Measurements from ENCODE around the gene ADGRA1.

ADGRA1 gene

DNA sequence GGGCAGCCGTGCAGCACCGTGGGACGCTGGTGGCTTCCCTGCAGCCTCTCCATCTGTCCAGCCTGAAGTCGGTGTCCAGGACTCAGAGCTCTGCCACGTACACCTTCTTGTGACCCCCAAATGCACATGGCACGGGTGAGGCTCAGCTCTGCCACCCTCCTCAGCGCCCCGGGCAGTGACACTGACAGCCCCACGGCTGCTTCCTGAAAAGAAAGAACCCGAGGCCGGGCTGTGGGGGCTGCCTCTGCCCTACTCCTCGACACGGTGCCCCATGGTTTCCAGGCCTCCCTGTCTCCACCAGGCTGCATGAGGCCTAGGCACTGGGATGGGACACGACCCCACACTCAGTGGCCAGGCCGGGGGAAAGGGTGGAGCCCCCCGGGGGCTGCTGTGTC, 13.7 kb downstream of the ADGRA1 start:
- no peaks in the 10 kb centered on the region for H3F3A ChIP-seq (ENCODE audit: insufficient read depth, low read length)
- no peaks in the 10 kb centered on the region for H3K9me3 ChIP-seq (replicated peaks; ENCODE audit: insufficient read depth, low read length)
- no peak overlapping the region for H3K9ac ChIP-seq (ENCODE audit: low read length)
- H3K79me2 ChIP-seq (ENCODE audit: low read length) = no peaks in the 10 kb centered on the region
- no peaks in the 10 kb centered on the region for H3K9me2 ChIP-seq (replicated peaks; ENCODE audit: insufficient read depth, low read length)
- no peaks in the 10 kb centered on the region for H3K36me3 ChIP-seq (replicated peaks; ENCODE audit: insufficient read depth, low read length)
- no peak overlapping the region for H3K4me3 ChIP-seq (ENCODE audit: low read length)
- no peak overlapping the region for H3K4me2 ChIP-seq (ENCODE audit: low read depth, low read length)
- H3K27ac ChIP-seq (ENCODE audit: low read length) = no peak overlapping the region
- no peaks in the 10 kb centered on the region for H4K20me1 ChIP-seq (ENCODE audit: insufficient read depth, low read length)
- TF ChIP-seq EZH2phosphoT487 (IDR thresholded peaks at IDR 0.05; ENCODE audit: low read length) (no peak), EZH2 (optimal IDR thresholded peaks at IDR 0.05; ENCODE audit: low read depth, low read length) (no peak)
- TF ChIP-seq, protein P1, sequence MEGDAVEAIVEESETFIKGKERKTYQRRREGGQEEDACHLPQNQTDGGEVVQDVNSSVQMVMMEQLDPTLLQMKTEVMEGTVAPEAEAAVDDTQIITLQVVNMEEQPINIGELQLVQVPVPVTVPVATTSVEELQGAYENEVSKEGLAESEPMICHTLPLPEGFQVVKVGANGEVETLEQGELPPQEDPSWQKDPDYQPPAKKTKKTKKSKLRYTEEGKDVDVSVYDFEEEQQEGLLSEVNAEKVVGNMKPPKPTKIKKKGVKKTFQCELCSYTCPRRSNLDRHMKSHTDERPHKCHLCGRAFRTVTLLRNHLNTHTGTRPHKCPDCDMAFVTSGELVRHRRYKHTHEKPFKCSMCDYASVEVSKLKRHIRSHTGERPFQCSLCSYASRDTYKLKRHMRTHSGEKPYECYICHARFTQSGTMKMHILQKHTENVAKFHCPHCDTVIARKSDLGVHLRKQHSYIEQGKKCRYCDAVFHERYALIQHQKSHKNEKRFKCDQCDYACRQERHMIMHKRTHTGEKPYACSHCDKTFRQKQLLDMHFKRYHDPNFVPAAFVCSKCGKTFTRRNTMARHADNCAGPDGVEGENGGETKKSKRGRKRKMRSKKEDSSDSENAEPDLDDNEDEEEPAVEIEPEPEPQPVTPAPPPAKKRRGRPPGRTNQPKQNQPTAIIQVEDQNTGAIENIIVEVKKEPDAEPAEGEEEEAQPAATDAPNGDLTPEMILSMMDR (IDR thresholded peaks at IDR 0.05; ENCODE audit: low read length) = no peak
- H3K4me1 ChIP-seq (ENCODE audit: low read length) = no peaks in the 10 kb centered on the region
- no peak for DNase-seq
- H2AFZ ChIP-seq (ENCODE audit: low read length) = no peak overlapping the region
- peaks cover 56% of the 10 kb centered on the region for H3K27me3 ChIP-seq (replicated peaks; ENCODE audit: insufficient read depth, low read length)

GRCh38 chr10:133102415-133103095, 14.8 kb downstream of the ADGRA1 start:
- H3K79me2 ChIP-seq (ENCODE audit: low read length) = no peaks in the 10 kb centered on the region
- TF ChIP-seq EZH2phosphoT487 (IDR thresholded peaks at IDR 0.05; ENCODE audit: low read length) (no peak), EZH2 (optimal IDR thresholded peaks at IDR 0.05; ENCODE audit: low read depth, low read length) (no peak)
- TF ChIP-seq, protein P1 (IDR thresholded peaks at IDR 0.05; ENCODE audit: low read length) = no peak
- H3K4me2 ChIP-seq (ENCODE audit: low read depth, low read length) = no peak overlapping the region
- H3K36me3 ChIP-seq (replicated peaks; ENCODE audit: insufficient read depth, low read length) = no peaks in the 10 kb centered on the region
- H3K9me3 ChIP-seq (replicated peaks; ENCODE audit: insufficient read depth, low read length) = no peaks in the 10 kb centered on the region
- no peak overlapping the region for H2AFZ ChIP-seq (ENCODE audit: low read length)
- H3K9ac ChIP-seq (ENCODE audit: low read length) = no peak overlapping the region
- no peak overlapping the region for H3K27ac ChIP-seq (ENCODE audit: low read length)
- no peaks in the 10 kb centered on the region for H4K20me1 ChIP-seq (ENCODE audit: insufficient read depth, low read length)
- H3K4me1 ChIP-seq (ENCODE audit: low read length) = no peaks in the 10 kb centered on the region
- no peaks in the 10 kb centered on the region for H3K9me2 ChIP-seq (replicated peaks; ENCODE audit: insufficient read depth, low read length)
- no peaks in the 10 kb centered on the region for H3F3A ChIP-seq (ENCODE audit: insufficient read depth, low read length)
- no peak for DNase-seq
- H3K4me3 ChIP-seq (ENCODE audit: low read length) = no peak overlapping the region
- peaks cover 50% of the 10 kb centered on the region for H3K27me3 ChIP-seq (replicated peaks; ENCODE audit: insufficient read depth, low read length)

DNA sequence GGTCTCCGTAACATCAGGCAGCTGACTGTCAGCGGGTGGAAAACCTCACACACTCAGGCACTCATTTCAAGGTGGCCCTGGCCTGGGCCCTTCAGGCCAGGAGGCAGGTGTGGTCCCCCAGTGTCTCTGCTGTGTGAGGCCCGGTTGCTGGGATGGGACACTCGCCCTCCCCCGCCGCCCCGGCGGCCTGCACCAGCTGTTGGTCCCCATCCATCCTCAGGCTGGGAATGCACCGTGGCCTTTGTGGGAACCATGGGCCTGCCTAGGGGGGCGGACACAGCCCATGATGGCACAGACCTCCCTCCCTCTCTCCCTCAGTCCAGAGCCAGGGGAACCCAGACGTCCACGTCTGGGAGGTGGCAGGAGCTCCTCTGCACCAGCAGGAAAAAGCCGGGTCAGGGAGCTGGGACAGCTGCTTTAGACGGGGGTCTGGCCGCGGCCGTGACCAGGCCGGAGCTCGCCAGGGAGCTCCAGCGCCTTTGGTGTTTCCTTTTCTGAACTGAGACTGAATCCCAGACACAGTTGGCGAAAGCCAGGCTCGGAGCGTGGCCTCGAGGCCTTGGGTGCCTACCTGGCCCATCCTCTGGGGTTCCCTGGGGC, 15.7 kb downstream of the ADGRA1 start:
- Histone ChIP-seq H3K27me3 (replicated peaks; ENCODE audit: insufficient read depth, low read length) (peaks cover 51% of the 10 kb centered on the region), H3K9ac (ENCODE audit: low read length) (no peak overlapping the region), H3K9me2 (replicated peaks; ENCODE audit: insufficient read depth, low read length) (no peaks in the 10 kb centered on the region), H4K20me1 (ENCODE audit: insufficient read depth, low read length) (no peaks in the 10 kb centered on the region), H3K4me2 (ENCODE audit: low read depth, low read length) (no peak overlapping the region), H3K27ac (ENCODE audit: low read length) (no peak overlapping the region), H3K4me1 (ENCODE audit: low read length) (no peaks in the 10 kb centered on the region), H3K36me3 (replicated peaks; ENCODE audit: insufficient read depth, low read length) (no peaks in the 10 kb centered on the region), H3F3A (ENCODE audit: insufficient read depth, low read length) (no peaks in the 10 kb centered on the region), H3K79me2 (ENCODE audit: low read length) (no peaks in the 10 kb centered on the region), H2AFZ (ENCODE audit: low read length) (no peak overlapping the region), H3K9me3 (replicated peaks; ENCODE audit: insufficient read depth, low read length) (no peaks in the 10 kb centered on the region), H3K4me3 (ENCODE audit: low read length) (no peak overlapping the region)
- TF ChIP-seq EZH2phosphoT487 (IDR thresholded peaks at IDR 0.05; ENCODE audit: low read length) = no peak
- TF ChIP-seq EZH2 (optimal IDR thresholded peaks at IDR 0.05; ENCODE audit: low read depth, low read length) = no peak
- DNase-seq = no peak

All from MM.1S (cell line).